HG02759 (cell line): ENCODE results near the gene FANCG.
A peak's percentile ranks its signal among the peaks of the same experiment; 100 is the strongest.

Experiments used
- ATAC-seq: cut with Tn5 transposase; IDR thresholded peaks from one replicate; pipeline ENCODE4 v1.9.1; 2021; ENCODE audit warnings: mild to moderate bottlenecking, moderate library complexity; ENCODE audit not compliant: unreplicated experiment

FANCG gene

DNA sequence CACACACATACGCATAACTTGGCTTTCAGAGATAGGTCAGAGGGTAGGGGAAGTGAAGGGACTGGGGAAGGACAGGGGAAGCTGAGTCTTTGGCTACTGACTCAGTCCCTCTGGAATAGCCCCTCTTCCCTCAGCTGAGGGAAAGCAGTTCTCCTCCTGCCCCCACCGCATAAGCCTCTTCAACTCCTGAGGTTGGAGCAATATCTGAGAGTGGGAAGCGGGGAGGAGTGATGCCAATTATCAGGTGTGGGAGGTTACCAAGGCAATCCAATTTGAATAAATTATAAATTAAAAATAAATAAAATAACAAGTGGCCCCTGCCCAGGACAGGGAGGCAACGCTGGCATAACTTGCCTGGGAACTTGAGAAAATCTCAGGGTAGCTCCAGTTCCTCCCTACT lies 24.8 kb upstream of the FANCG start:
- no peak for ATAC-seq

DNA sequence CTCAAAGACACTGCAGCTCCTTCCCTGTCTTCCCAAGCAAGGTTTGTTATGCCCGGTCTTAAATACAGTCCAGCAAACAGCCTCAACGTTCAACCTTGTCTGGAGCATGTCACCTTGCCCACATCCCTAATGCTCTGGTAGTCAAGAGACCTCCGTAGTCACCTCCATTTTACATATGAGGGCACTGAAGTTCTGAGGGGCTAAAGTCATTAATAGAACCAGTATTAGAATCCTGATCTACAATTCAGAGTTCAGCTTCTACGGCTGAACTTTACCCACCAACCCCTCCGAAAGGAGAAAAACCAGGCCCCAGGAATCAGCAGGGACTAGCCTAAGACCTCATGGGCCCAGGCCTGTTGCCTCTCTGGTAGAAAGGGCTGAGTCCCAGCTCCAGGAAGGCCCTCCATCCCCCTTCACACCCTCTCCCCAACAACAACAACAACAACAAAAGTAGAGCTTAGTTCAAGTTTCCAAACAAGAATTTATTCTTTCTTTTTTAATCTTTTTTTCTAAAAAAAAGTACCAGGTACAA lies 24.0 kb upstream of the FANCG start:
- ATAC-seq: no peak

DNA sequence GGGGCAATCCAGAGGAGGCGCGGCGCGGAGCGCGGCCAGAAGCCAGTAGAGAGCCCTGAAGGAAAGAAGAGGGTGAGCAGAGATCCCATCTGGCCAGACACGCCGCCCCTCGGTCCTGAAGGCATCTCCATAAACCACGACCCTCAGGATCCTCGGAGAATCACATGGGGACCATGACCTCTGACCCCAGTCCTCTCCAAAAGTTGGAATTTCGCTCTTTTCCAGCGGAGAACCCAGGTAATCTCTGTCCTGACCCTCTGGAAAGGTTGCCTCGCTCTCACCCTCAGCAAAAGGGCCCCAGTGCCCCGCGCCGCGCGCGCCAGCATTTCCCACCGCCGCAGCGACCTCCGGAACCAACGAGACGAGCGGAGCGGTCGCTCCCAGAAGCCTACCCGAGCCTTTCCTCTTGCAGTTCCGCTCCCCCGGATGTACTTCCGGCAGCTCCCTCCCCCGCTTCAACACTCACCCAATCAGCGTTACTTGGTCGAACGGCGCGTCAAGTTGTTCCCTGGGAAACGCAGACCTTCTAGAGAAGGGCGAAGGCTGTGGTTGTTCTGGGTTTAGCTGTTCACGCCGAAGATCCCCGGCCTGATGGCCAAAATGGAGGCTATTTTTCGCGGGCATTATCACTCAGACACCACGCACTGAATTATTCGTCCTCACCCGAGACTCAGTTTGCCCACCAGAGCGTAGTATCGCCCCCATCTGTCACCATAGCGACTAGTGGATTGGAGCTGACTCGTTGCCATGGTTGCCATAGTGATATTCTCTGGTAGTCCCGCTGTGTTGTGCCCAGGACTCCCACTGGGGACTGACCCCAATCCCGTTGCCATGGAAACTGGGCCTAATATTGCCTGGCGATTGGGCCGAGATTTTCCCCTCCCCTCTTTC lies 23.3 kb upstream of the FANCG start, which contains the start of gene STOML2:
STOML2 (minus strand) TSS at position 363 of the 891 bp plus-strand sequence; CDS start at position 326, 37 bp downstream.
- ATAC-seq: peak; percentile 98

DNA sequence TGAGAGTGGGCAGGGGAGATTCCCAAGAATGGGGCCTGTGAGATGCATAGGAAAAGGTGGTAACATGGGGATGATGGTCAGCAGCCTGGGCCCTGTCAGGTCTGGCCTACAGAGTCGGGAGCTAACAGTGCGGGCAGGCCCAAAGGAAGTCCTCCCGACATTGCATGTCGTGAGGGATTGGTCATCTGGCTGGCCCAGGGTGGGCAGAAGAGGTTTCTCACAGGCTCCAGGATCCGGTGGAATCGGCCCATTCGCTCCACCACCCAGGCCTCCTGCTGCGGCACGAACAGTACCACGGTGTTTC lies 22.7 kb upstream of the FANCG start:
- ATAC-seq: peak; percentile 6

DNA sequence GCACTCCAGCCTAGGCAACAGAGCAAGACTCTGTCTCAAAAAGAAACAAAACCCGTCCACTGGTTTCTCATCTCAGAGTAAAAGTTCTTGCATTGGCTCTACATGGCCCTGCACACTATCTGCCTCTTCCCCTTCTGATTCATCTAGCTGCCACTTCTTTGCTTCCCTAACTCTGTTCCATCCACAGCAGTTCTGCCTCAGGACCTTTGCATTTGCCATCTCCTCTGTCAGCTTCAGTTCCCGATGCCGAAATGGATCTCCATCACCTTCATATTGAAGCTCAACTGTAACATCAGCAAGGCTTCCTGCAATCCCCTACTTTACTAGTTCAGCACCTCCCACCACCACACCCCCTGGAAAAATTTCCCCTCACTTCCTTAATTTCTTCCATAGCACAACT lies 17.8 kb upstream of the FANCG start:
- ATAC-seq: no peak

DNA sequence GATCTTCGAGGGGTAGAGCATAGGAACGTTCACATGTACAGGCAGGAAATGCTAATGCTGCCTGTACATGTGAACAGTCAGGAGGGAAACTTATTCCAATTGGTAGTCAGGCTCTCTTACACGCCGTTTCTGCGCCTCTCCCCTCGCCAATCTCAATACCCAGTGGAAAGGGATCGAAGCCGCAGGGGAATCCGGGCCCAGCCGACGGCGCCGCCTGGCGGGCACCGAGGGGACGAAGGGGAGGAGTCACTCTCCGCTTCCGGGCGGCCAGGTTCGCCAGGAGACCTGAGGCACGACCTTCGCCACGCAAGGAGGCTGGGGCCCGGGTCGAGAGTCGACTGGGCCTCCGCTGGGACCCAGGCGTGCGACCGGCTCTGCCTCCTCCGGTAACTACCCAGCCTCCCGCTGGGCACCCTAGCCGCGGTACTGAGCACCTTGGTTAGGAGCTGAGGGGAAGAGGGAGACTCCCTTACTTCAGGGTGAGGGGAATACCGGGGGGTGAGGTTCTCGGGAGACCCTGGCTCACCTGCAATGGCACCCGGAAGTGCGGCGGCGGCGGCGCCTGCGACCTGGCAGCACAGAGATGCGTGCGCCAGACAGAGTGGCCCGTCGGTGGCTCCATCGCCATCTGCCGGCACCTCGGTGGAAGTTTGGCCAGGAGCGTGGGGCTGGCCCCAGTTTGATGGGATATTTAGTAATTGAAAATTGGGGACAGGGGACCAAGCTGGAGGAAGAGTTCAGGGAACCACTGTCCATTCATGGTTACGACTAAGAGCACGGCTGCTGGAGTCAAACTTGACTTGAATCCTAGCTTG lies 16.5 kb upstream of the FANCG start, which contains the start of gene PIGO:
PIGO (minus strand) TSS at position 557 of the 815 bp plus-strand sequence. CDS start 1,026 bp downstream, outside the sequence.
- peak; percentile 91 for ATAC-seq

DNA sequence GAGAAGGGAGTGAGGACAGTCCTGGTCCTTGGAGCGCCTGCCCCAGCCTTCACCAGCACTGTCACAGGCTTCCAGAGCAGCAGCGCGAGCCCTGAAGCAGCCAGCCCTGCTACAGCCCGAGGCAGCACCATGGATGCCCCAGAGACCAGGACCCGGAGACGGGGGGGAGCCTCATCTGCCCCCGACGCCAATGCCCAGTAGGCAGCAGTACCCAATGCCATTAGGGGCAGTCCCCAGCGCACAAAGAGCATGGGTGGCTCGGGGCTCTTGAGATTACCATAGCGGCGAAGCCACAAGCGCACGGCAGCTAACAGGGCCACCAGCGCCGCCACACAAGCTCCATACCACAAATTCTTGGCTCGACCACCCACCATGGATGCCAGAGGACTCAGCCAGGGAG lies 11.8 kb upstream of the FANCG start:
- no peak for ATAC-seq

DNA sequence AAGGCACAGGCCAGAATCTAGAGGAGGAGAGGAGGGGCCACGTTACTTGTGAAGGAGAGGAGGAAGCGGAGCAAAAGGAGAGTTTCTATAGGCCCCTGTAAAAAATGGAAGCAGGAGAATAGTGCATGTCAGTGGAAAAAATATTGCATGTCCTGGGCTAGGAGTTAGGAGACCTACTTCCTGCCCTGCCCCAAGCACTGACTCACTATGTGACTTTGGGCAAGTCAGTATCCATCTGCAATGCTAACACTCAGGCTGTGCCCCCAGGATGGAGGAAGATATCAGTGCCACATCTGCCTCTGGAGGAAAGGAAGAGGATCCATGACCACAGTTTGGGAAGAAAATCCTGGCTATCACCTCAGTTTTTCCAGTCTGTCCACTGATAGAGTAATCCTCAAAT lies 9.7 kb upstream of the FANCG start:
- ATAC-seq: no peak

DNA sequence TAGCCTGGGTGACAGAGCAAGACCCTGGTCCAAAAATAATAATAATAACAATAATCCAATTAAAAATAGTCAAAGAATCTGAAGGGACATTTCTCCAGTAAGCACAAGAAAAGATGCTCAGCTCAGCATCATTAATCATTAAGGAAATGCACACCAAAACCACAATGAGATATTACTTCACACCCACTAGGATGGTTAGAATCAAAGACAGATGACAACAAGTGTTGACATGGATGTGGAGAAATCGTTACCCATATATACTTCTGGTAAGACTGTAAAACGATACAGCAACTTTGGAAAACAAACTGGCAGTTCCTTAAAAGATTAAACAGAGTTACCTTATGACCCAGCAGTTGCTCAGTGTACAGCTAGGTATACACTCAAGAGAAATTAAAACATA lies 5.3 kb upstream of the FANCG start:
- no peak for ATAC-seq

DNA sequence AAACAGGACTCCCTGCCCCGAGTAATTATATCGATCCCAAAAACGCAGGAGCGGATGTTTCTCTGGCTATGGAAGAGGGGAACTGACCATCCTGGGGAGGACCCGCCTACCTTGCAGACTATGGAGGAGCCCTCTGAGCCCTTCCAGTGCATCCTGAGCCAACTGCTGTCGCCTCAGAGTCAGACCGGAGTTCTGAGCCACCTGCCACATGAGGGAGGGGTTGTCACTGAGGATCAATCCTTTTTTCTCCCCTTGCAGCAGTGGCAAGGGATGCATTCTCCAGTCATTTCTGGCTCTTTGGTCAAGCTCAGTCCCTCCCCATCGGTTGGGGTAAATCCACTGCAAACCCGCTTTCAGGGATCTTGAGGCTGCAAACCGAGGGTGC lies 709 bp downstream of the FANCG start:
- ATAC-seq: no peak

DNA sequence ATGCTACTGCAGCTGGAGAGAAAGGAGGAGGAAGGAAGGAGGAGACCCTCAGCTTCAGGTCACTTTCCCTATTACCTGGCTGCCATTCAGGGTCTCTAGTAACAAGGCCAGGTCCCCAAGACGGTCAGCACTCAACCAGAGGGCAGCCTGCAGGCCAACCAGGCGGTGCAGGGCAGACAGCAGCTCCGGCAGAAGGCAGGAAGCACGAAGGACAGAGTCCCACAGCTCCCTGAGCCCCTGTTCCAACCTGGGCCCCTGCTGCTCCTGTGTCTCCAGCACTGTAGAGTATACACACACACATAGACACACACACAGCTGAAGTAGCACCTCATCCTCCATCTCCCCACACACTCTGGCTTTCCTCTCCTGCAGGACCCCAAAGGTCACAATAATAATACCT lies 1.7 kb downstream of the FANCG start:
- no peak for ATAC-seq

DNA sequence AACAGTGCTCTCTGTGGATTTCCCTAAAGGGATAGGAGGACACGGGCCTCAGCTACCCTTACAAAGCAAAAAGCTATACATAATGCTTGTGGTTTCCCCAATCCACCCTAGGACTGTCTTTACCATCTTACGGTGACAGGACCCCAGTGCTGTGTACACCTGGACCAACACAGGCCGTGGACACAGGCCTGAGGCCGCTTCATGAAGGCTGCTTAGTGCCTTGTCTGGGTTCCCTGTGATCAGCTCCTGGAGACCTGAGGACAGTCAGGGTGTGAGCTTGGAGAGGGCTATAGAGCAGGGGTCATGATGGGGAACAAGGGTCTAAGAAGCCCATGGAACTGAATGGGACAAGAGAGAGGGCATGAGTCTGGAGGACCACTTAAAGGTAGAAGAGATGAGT lies 2.9 kb downstream of the FANCG start:
- no peak for ATAC-seq

DNA sequence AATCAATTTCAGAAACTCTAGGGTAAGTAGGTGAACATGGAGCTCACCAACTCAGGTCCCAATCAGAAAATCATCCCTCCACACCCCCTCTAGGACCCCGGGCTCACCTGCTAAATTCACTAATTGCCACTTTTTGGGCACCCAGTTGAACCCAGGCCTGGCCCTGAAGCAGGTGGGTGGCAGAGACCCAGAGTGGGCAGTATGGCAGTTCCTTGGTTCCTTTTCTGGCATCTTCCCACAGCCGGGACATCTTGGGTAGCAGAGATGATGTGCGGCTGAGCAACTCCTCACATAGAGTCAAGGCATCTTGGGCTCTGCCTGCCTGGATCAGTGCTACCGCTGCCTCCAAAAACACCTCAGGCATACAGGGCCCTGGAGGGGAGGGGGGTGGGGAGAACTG lies 4.4 kb downstream of the FANCG start:
- no peak for ATAC-seq

DNA sequence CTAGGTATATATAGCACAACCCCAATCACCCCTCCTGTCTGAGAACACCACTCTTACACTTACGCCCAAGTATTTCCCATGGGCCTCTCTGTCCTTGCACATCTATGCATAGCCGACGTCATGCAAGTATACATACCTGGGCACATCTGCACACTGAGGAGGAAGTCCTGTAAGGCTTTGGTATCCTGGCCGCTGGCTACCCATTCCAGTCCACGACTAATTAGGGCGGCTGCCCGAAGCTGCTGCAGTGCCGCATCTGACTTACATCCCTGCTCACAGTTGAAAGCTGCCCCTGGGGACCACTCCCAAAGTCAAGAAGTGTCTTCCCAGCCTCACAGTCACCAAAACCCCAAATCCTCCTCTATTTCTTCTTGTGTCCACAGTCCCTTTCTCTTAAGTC lies 5.0 kb downstream of the FANCG start:
- no peak for ATAC-seq

DNA sequence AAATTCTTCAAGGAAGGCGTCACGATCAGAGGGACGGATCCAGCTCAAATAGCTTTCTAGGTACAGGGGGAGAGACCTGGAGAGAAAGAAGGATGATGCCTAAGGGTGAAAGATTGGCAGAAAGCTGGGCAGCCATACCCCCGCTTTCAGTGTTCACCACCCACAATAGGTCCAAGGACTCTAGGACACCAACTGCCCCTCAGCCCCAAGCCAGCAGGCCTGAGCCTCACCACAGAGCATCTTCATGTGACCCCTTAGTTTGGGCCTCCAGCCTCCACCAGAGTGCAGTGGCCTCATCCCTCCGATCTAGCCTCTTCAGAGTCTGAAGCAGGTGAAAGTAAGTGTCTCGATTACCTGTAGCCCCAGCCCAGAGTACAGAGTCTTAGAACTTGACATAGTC lies 5.6 kb downstream of the FANCG start:
- no peak for ATAC-seq

DNA sequence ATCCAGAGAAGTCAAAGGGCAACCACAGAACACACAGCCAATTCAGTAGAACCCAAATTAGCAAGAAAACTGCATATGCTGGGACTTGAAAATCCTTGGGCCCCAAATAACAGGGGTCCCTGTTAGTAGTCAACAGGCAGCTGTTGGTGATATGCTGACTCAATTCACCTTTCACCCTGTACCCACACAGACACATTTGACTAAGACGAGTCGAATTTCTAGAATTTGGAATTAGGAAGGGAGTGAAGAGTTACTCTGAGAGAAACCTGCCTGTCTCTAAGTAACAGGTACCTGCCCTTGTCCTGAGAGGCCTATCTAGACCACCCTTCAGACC lies 6.5 kb downstream of the FANCG start:
- no peak for ATAC-seq

DNA sequence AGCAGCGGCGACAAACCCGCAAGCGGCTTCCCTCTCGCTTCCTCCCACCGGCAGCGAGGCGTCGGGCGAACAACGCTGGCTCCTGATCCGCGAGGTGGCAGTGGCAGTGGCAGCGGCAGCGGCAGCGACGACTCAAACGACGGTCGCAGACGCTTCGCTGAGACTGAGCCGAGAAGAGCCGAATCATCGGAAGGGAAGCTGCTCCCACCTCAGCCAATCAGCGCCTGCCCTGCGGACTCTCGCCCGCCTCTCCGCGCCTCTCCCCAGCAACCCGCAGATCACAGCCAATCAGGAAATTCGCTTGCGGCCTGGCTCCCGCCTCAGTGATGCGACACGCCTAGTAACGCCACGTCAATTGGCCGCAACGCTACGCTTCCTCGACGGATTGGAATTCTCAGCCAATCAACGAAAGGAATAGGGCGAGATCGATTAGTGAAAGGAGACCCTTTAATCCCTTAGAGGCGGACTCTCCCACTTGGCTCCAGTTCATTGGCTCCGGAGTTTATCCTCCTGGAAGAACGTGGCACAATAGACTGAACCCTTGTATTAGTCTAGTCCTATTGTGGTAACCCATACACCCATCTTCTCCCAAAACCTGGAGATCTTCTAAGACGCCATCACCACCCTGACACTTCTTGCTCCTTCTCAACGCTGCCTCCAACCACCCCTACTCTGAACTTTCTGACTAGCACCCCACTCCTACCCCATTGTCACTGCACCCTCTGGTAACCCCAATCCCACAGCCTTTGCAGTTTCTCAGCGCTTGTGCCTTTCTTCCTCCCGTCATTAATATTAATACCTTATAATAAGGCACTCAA lies 7.1 kb downstream of the FANCG start, which contains the start of gene VCP:
VCP (minus strand) TSS at position 165 of the 818 bp plus-strand sequence. CDS start 272 bp downstream, outside the sequence.
- ATAC-seq: peak; percentile 87

DNA sequence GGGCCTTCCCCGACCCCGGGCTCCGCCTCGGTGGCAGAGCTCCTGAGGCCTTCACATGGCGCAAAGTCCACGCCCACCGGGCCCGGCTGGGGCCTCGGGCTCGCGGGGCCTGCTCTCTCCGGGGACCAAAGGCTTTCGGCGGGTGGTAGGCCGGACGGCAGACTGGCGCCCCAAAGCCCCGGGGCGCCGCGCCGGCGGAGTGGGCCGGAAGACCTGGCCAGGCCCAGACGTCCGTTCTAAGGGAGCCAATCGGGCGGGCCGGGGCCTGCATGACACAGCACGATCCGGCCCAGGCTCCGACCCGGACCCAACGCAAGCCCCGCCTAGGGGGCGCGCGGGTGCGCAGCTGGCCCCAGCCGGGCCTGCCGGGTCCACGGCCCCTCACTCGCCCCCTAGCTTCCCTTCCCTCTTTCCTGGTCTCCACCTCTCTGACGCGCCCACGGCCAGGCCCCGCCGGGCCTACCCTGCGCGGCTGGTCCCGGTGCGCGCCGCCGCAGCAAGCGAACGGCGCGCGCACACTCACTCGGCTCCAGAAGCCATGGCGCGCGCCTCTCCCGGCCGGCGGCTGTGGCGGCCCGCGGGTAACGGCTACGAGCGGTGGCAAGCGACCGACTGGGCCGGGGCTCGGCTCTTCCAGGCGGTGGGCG lies 7.8 kb downstream of the FANCG start:
- ATAC-seq: peak; percentile 62

DNA sequence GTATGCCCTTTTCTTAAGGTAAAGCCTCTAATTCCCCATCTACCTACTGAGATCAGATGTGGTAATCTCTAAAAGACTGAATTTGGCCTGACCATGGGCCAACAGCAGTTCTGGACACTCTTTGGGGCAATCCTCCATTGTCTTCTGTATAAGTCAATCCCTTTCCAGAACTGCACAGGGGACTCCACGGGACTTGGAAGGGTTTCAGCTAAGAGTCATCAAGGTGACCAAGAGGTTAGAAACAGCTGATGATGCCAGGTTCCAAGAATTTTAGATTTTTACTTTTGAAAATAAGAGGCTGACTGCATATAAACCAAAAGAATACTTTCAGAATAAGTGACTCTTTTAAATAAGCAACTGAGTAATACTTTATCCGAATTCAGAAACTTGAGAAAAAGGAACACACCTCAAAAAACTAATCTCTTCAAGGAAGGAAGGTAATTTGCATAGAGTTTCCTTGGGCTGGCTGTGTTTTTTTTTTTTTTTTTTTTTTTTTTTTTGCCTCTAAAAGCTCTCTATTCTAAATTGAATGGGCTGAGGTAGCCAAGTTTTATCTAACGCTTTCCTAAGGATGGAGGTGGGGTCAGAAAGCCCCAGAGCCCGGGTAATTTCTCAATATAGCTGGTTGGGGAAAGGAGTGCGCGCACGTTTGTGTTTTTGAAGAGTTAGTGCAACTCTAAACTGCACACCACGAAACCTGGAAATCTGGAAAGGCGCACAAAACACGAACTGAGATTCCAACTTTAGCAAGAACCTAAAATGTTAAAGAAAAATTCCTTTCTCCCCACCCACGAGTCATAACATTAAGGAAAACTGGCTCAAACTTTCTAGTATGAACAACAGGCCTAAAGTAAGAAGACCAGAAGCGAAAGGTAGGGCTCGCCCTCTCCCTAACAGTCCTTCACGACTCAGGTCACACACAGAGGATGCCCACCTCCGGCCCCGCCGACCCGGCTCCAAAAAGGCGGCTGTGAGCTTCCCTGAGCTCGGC lies 8.6 kb downstream of the FANCG start:
- no peak for ATAC-seq
